WERI-Rb-1 (cell line): ENCODE results near the gene CYP2J2.
"Not testable (repeated sequence)": the region's sequence is repeated elsewhere in the genome, so short reads cannot be mapped to it uniquely, and the experiment has no call there.

Experiments used
- DNase-seq: peaks from one replicate; pipeline ENCODE4 v3.0.0-alpha.2; 2020
- H3K27ac ChIP-seq: fragments of 250-450 bp; sonication (Bioruptor Pico); 2 replicates; pipeline ENCODE4 v1.5.1; 2020; ENCODE audit warnings: mild to moderate bottlenecking, moderate library complexity
- H3K27me3 ChIP-seq: fragments of 250-450 bp; sonication (Bioruptor Pico); 2 replicates; pipeline ENCODE4 v1.5.1; 2021; ENCODE audit warnings: mild to moderate bottlenecking, low read depth, moderate library complexity; ENCODE audit not compliant: insufficient read depth, severe bottlenecking
- H3K36me3 ChIP-seq: fragments of 250-450 bp; sonication (Bioruptor Pico); 2 replicates; pipeline ENCODE4 v1.5.1; 2020; ENCODE audit warnings: mild to moderate bottlenecking, moderate library complexity
- H3K4me3 ChIP-seq: 2 replicates; pipeline ENCODE4 v1.5.1; 2011; ENCODE audit warnings: low read depth, mild to moderate bottlenecking, control low read depth, low read length
- H3K9me3 ChIP-seq: fragments of 250-450 bp; sonication (Bioruptor Pico); 2 replicates; pipeline ENCODE4 v1.5.1; 2021; ENCODE audit warnings: mild to moderate bottlenecking, moderate library complexity; ENCODE audit not compliant: severe bottlenecking
- CTCF ChIP-seq: IDR thresholded peaks from 2 replicates; pipeline ENCODE4 v1.5.1; 2011; ENCODE audit warnings: low read depth, mild to moderate bottlenecking, control low read depth, inconsistent platforms, low read length

CYP2J2 gene

GRCh38 chr1:59926381-59927123 lies at the start of gene CYP2J2:
TSS of gene CYP2J2 (minus strand) at chr1:59926773. CDS start at chr1:59926746, 27 bp downstream.
- Histone ChIP-seq H3K27me3 (no peaks in the 10 kb centered on the region), H3K27ac (no peak within 1 kb of the TSS), H3K36me3 (no peaks in the 10 kb centered on the region), H3K9me3 (no peaks in the 10 kb centered on the region), H3K4me3 (peak within 1 kb of the TSS; percentile 56)
- DNase-seq: peak; percentile 62
- no peak for TF ChIP-seq CTCF

- no peak for TF ChIP-seq CTCF
- H3K36me3 ChIP-seq: no peaks in the 10 kb centered on the region
- H3K27ac ChIP-seq: no peak overlapping the region
- H3K9me3 ChIP-seq: no peaks in the 10 kb centered on the region
- no peak overlapping the region for H3K4me3 ChIP-seq
- H3K27me3 ChIP-seq: no peaks in the 10 kb centered on the region
- DNase-seq: no peak
Observed at GRCh38 chr1:59973719-59974118, 47.1 kb upstream of the CYP2J2 start.

GRCh38 chr1:59972216-59972927 lies 45.8 kb upstream of the CYP2J2 start:
- no peak for DNase-seq
- Histone ChIP-seq H3K9me3 (no peaks in the 10 kb centered on the region), H3K4me3 (no peak overlapping the region), H3K36me3 (no peaks in the 10 kb centered on the region), H3K27me3 (no peaks in the 10 kb centered on the region), H3K27ac (no peak overlapping the region)
- no peak for TF ChIP-seq CTCF

- Histone ChIP-seq H3K27ac (no peak overlapping the region), H3K4me3 (peak overlapping the region; percentile 19), H3K36me3 (no peaks in the 10 kb centered on the region), H3K27me3 (no peaks in the 10 kb centered on the region), H3K9me3 (no peaks in the 10 kb centered on the region)
- peak; percentile 77 for DNase-seq
- peak; percentile 86 for TF ChIP-seq CTCF
Observed at GRCh38 chr1:59971464-59971911, 44.9 kb upstream of the CYP2J2 start.

GRCh38 chr1:59969542-59970175 lies 43.1 kb upstream of the CYP2J2 start:
- H3K9me3 ChIP-seq, H3K36me3 ChIP-seq, H3K27me3 ChIP-seq, DNase-seq, H3K4me3 ChIP-seq, H3K27ac ChIP-seq: not testable (repeated sequence)

- not testable (repeated sequence) for H3K27ac ChIP-seq, H3K36me3 ChIP-seq, H3K4me3 ChIP-seq, H3K9me3 ChIP-seq, H3K27me3 ChIP-seq, DNase-seq
Observed at GRCh38 chr1:59968746-59969145, 42.2 kb upstream of the CYP2J2 start.
